K562 (cell line): ENCODE results near the gene ABHD12. TPM values are rescaled to one million over a fixed set of nuclear protein-coding genes. Genes with fewer than 3 reads are reported as not detected.

ENCODE experiments used
- ATAC-seq: fragments of 200-7000 bp; cut with Tn5 transposase; 3 replicates; pipeline ENCODE4 v1.9.1; 2020; ENCODE audit warnings: moderate library complexity
- BruUV-seq: library from RNA; stranded (reverse); fragments of 400-500 nt; replicated peaks from 2 replicates; lab custom pipeline; 2021; lab: Mats Ljungman, UMichigan
- CTCF ChIA-PET: fragments of 300-600 bp; formaldehyde crosslinking; extraction: SDS; loops from one replicate; lab custom pipeline; 2021; ENCODE audit warnings: low intra/inter-chr PET ratio; lab: Yijun Ruan, JAX
- POLR2A ChIA-PET: fragments of 300-600, 350-650 bp; sonication (Branson Sonifier 250); formaldehyde crosslinking; extraction: SDS; loops from one replicate; lab custom pipeline; 2021; ENCODE audit warnings: antibody characterized with exemption, inconsistent platforms; lab: Yijun Ruan, JAX
- DNase-seq, 4 experiments: peaks; one replicate each; pipeline versions ENCODE4 v3.0.0 to v3.0.0-alpha.2; 2011 to 2018; ENCODE audit warnings: low spot score in 3 of 4, mixed read lengths in 3 of 4; ENCODE audit errors: extremely low read depth in 1 of 4
- FAIRE-seq: peaks from 2 replicates; lab custom pipeline; 2011; peaks lifted over from hg19 to GRCh38; lab: Jason Lieb, UNC
- H2AFZ ChIP-seq: 2 replicates; pipeline ENCODE4 v1.6.0; 2011; ENCODE audit warnings: low read depth, low read length, control low read depth, inconsistent platforms
- H3K27ac ChIP-seq: fragments of 200-600 bp; 3 replicates; pipeline ENCODE4 v1.8.0; 2011; ENCODE audit warnings: low read depth, mild to moderate bottlenecking, control low read depth, inconsistent platforms, low read length, moderate library complexity, mixed read lengths; ENCODE audit errors: extremely low read depth
- H3K27me3 ChIP-seq, 2 experiments: fragments of 300-600 bp in 1 of 2; 2 replicates in 1 of 2; 3 replicates in 1 of 2; pipeline versions ENCODE4 v1.6.0 to v1.8.0; 2011; ENCODE audit warnings: inconsistent platforms in 2 of 2, low read length in 2 of 2, mild to moderate bottlenecking in 1 of 2, mixed read lengths in 1 of 2, moderate library complexity in 1 of 2; ENCODE audit not compliant: control insufficient read depth in 2 of 2, insufficient read depth in 2 of 2
- H3K36me3 ChIP-seq: fragments of 300-600 bp; 3 replicates; pipeline ENCODE4 v1.8.0; 2011; ENCODE audit warnings: mild to moderate bottlenecking, low read length, inconsistent platforms; ENCODE audit not compliant: control insufficient read depth, insufficient read depth
- H3K4me1 ChIP-seq, 2 experiments: fragments of 200-600 bp in 1 of 2; replicated peaks in 1 of 2; 2 replicates in 1 of 2; 3 replicates in 1 of 2; pipeline versions ENCODE4 v1.5.1 to v1.8.0; 2011; ENCODE audit warnings: inconsistent platforms in 2 of 2, low read length in 2 of 2, mild to moderate bottlenecking in 1 of 2, mixed read lengths in 1 of 2, moderate library complexity in 1 of 2; ENCODE audit not compliant: control insufficient read depth in 2 of 2, insufficient read depth in 2 of 2
- H3K4me2 ChIP-seq: 2 replicates; pipeline ENCODE4 v1.6.1; 2011; ENCODE audit warnings: low read length, control low read depth, inconsistent platforms, mixed read lengths; ENCODE audit not compliant: insufficient read depth
- H3K4me3 ChIP-seq: fragments of 200-600 bp; sonication (generic), shearing (Covaris generic); 2 replicates; pipeline ENCODE4 v1.5.1; 2016; ENCODE audit warnings: control low read depth, inconsistent platforms
- H3K79me2 ChIP-seq: fragments of 200-600 bp; 3 replicates; pipeline ENCODE4 v1.8.0; 2011; ENCODE audit warnings: low read length, inconsistent platforms; ENCODE audit not compliant: control insufficient read depth, insufficient read depth
- H3K9ac ChIP-seq, 2 experiments: 2 replicates each; pipeline versions ENCODE4 v1.6.0 to v1.6.1; 2011; ENCODE audit warnings: low read depth in 2 of 2, low read length in 2 of 2, control low read depth in 1 of 2, inconsistent platforms in 1 of 2, mild to moderate bottlenecking in 1 of 2, mixed read lengths in 1 of 2; ENCODE audit not compliant: insufficient read depth in 1 of 2
- H3K9me1 ChIP-seq: one replicate; pipeline ENCODE4 v1.6.0; 2011; ENCODE audit warnings: inconsistent platforms, mild to moderate bottlenecking, low read length, moderate library complexity; ENCODE audit not compliant: control insufficient read depth, insufficient read depth
- H3K9me3 ChIP-seq: replicated peaks from 2 replicates; pipeline ENCODE4 v1.5.1; 2011; ENCODE audit warnings: low read depth, low read length, inconsistent platforms; ENCODE audit not compliant: control insufficient read depth, insufficient read depth
- H4K20me1 ChIP-seq: replicated peaks from 2 replicates; pipeline ENCODE4 v1.6.1; 2011; ENCODE audit warnings: low read length, inconsistent platforms, mixed read lengths; ENCODE audit not compliant: control insufficient read depth, insufficient read depth
- ARID2 ChIP-seq: fragments of 450-650 bp; IDR thresholded peaks from 2 replicates; pipeline ENCODE4 v1.6.1; 2017; ENCODE audit warnings: antibody characterized with exemption, mild to moderate bottlenecking
- C11orf30 ChIP-seq: fragments of 450-650 bp; IDR thresholded peaks from 2 replicates; pipeline ENCODE4 v1.6.1; 2016; ENCODE audit warnings: low read depth, mild to moderate bottlenecking
- CGGBP1 ChIP-seq: fragments of 250-450 bp; sonication (Bioruptor Pico); IDR thresholded peaks from 2 replicates; pipeline ENCODE4 v1.9.0; 2021; ENCODE audit warnings: mild to moderate bottlenecking
- CTCF ChIP-seq, 3 experiments: IDR thresholded peaks in 2 of 3; conservative IDR thresholded peaks in 1 of 3; 2 replicates each; pipeline ENCODE4 v1.5.1; 2011 to 2012; ENCODE audit warnings: low read length in 3 of 3, mild to moderate bottlenecking in 3 of 3, control low read depth in 2 of 3, improper control_type of control experiment in 1 of 3, inconsistent platforms in 1 of 3, low read depth in 1 of 3, mixed read lengths in 1 of 3, moderate library complexity in 1 of 3; ENCODE audit not compliant: insufficient read depth in 2 of 3
- ELF1 ChIP-seq: fragments of 200-800 bp; sonication (Bioruptor generic); IDR thresholded peaks from 2 replicates; pipeline ENCODE4 v1.6.1; 2016; ENCODE audit warnings: missing genetic modification characterization, missing compliant biosample characterization
- PATZ1 ChIP-seq: fragments of 250-450 bp; sonication (Bioruptor Pico); IDR thresholded peaks from 2 replicates; pipeline ENCODE4 v1.5.0; 2020; ENCODE audit warnings: mild to moderate bottlenecking, borderline replicate concordance
- TCFL5 ChIP-seq: fragments of 250-450 bp; sonication (Bioruptor Pico); conservative IDR thresholded peaks from 2 replicates; pipeline ENCODE4 v1.6.1; 2021; ENCODE audit warnings: mild to moderate bottlenecking, moderate library complexity, matching md5 sums
- USF1 ChIP-seq: sonication (generic); formaldehyde crosslinking; IDR thresholded peaks from 2 replicates; pipeline ENCODE4 v1.9.0; 2022; ENCODE audit warnings: mild to moderate bottlenecking, missing genetic modification reagents
- ZMIZ1 ChIP-seq, 2 experiments: fragments of 150-350 bp in 1 of 2; IDR thresholded peaks; 2 replicates each; pipeline ENCODE4 v1.6.1; 2012 to 2016; ENCODE audit warnings: low read depth in 2 of 2, low read length in 2 of 2, mild to moderate bottlenecking in 1 of 2, moderate library complexity in 1 of 2
- ZNF586 ChIP-seq: fragments of 450-650 bp; formaldehyde crosslinking; conservative IDR thresholded peaks from 2 replicates; pipeline ENCODE4 v1.4.0; 2020; ENCODE audit warnings: mild to moderate bottlenecking, moderate library complexity
- WGBS: fragments of 100-300 bp; shearing (Covaris generic); methylation state at CpG from one replicate; pipeline ENCODE4 v1.1.6; 2016; ENCODE audit warnings: low coverage, mixed read lengths; ENCODE audit not compliant: insufficient coverage; ENCODE audit errors: missing lambda C conversion rate; 5-methylcytosine and 5-hydroxymethylcytosine counted together
- in situ Hi-C: fragments of 300-500 bp; cut with MboI; formaldehyde crosslinking; loops from 4 replicates; pipeline ENCODE4 v1.15.0; 2018; ENCODE audit warnings: inconsistent platforms, mixed read lengths
- intact Hi-C: fragments of 100-400 bp; cut with micrococcal nuclease; formaldehyde crosslinking; loops from 2 replicates; pipeline ENCODE4 v1.14.2; 2022
- polyA plus RNA-seq, 8 experiments: library from polyadenylated mRNA; depleted of rRNA in 4 of 8; stranded (reverse) in 5 of 8; unstranded in 3 of 8; fragments of >200 nt; fragmentation: Nextera tagmentation in 2 of 8; fragmentation: Illumina TruSeq in 1 of 8; extraction: Ambion mirVana in 2 of 8; extraction: Trizol in 1 of 8; gene quantifications; 2 replicates each; pipeline versions ENCODE4 v1.2.1 to v1.2.3, GENCODE V29; 2011 to 2014; ENCODE audit warnings: inconsistent platforms in 1 of 8, missing spikeins in 1 of 8
- total RNA-seq, 7 experiments: library from RNA; depleted of rRNA in 6 of 7; stranded (reverse); fragments of >200 nt in 6 of 7; fragmentation: Illumina TruSeq in 2 of 7; extraction: Trizol in 2 of 7; gene quantifications; 2 replicates each; pipeline versions ENCODE4 v1.2.1 to v1.2.3, GENCODE V29; 2011 to 2021; ENCODE audit warnings: low replicate concordance in 1 of 7

Gene ABHD12
- total and polyA plus RNA-seq, 9 of the 15 experiments (the other 6 are each of a cell fraction or from before 2014, with no cell fraction given), result 0.65 to 15.6 (median 9.1) TPM

GRCh38 chr20:25314497-25315417 is 75.9 kb downstream of the ABHD12 start:
- Histone ChIP-seq H3K4me1 (peaks cover 17 to 20% of the 10 kb centered on the region in 2 experiments), H3K27ac (no peak overlapping the region), H3K9ac (no peak overlapping the region; a peak in 1 of 4 replicates), H3K4me3 (no peak overlapping the region), H3K79me2 (no peaks in the 10 kb centered on the region), H3K27me3 (no peaks in the 10 kb centered on the region), H3K9me1 (peaks cover 9% of the 10 kb centered on the region), H4K20me1 (no peaks in the 10 kb centered on the region), H3K36me3 (no peaks in the 10 kb centered on the region), H3K9me3 (no peaks in the 10 kb centered on the region), H2AFZ (no peak overlapping the region), H3K4me2 (no peak overlapping the region)
- FAIRE-seq, result no peak
- ATAC-seq, result no peak
- no peak for TF ChIP-seq USF1 (CRISPR knock-in tag)
- no peak for TF ChIP-seq ZNF586 (CRISPR knock-in tag)
- TF ChIP-seq C11orf30, result peak; percentile 25; the same call in 1 of the 2 replicates
- no peak for TF ChIP-seq PATZ1 (CRISPR knock-in tag)
- TF ChIP-seq CTCF (IDR thresholded peaks at IDR 0.05 in 2 of 3, conservative IDR thresholded peaks at IDR 0.05 in 1 of 3; ENCODE audit: insufficient read depth in 2 of 3, low read depth in 1 of 3, low read length in 3 of 3), result peak in 1 of 3 experiments; percentile 19; a peak in 1 of 6 replicates
- no peak for TF ChIP-seq ELF1 (tag)
- TF ChIP-seq CGGBP1 (CRISPR knock-in tag), result no peak
- TF ChIP-seq ARID2, result no peak
- TF ChIP-seq TCFL5 (CRISPR knock-in tag), result no peak
- TF ChIP-seq ZMIZ1 (IDR thresholded peaks at IDR 0.05; ENCODE audit: low read depth in 2 of 2, low read length in 2 of 2), result no peak
- DNase-seq, result no peak
- no TSS peak for BruUV-seq
- in situ Hi-C loops (no loop called here), intact Hi-C loops (no loop called here)
- POLR2A ChIA-PET, result interaction anchor here (0.6 to 1.2 kb wide), 2 partner anchors 67 to 93 kb away, joined by 3 to 5 read pairs; partner anchors contain the start of genes GINS1 and PYGB
- CTCF ChIA-PET, result no interaction called here
- 91% methylated on average over 14 of the region's 17 CpGs for WGBS
